KMS-11 (cell line): ENCODE results near the gene TCAF1.
A peak's percentile ranks its signal among the peaks of the same experiment; 100 is the strongest.

ENCODE experiments used
- H2AFZ ChIP-seq: fragments of 200-600 bp; sonication (generic); 2 replicates; pipeline ENCODE4 v1.6.1; 2016; ENCODE audit warnings: antibody characterized with exemption, mixed run types, low read depth
- H3K27ac ChIP-seq: fragments of 200-600 bp; sonication (generic); 2 replicates; pipeline ENCODE4 v1.6.1; 2016; ENCODE audit warnings: mild to moderate bottlenecking, mixed run types
- H3K27me3 ChIP-seq: fragments of 200-600 bp; sonication (generic); 2 replicates; pipeline ENCODE4 v1.6.1; 2017; ENCODE audit warnings: mild to moderate bottlenecking, low read depth, mixed run types, moderate library complexity; ENCODE audit not compliant: insufficient read depth
- H3K36me3 ChIP-seq: fragments of 200-600 bp; sonication (generic); 2 replicates; pipeline ENCODE4 v1.6.1; 2017; ENCODE audit warnings: mild to moderate bottlenecking, mixed run types; ENCODE audit not compliant: insufficient read depth
- H3K4me1 ChIP-seq: fragments of 200-600 bp; sonication (generic); 2 replicates; pipeline ENCODE4 v1.6.1; 2016; ENCODE audit warnings: mild to moderate bottlenecking, low read depth, mixed run types; ENCODE audit not compliant: poor library complexity, severe bottlenecking
- H3K4me2 ChIP-seq: fragments of 200-600 bp; sonication (generic); 2 replicates; pipeline ENCODE4 v1.7.0; 2016; ENCODE audit warnings: mild to moderate bottlenecking, mixed run types
- H3K4me3 ChIP-seq: fragments of 200-600 bp; sonication (generic); IDR thresholded peaks from 2 replicates; pipeline ENCODE4 v1.6.1; 2017; ENCODE audit warnings: low read depth, low read length, mixed read lengths; ENCODE audit not compliant: insufficient read depth
- H3K79me2 ChIP-seq: fragments of 200-600 bp; sonication (generic); 2 replicates; pipeline ENCODE4 v1.6.1; 2016; ENCODE audit warnings: low read depth, mixed run types; ENCODE audit not compliant: insufficient read depth
- H3K9ac ChIP-seq: fragments of 200-600 bp; sonication (generic); 2 replicates; pipeline ENCODE4 v1.6.1; 2016; ENCODE audit warnings: mild to moderate bottlenecking, mixed run types
- H4K20me1 ChIP-seq: fragments of 200-600 bp; sonication (generic); 2 replicates; pipeline ENCODE4 v1.6.1; 2016; ENCODE audit warnings: mild to moderate bottlenecking, mixed run types; ENCODE audit not compliant: insufficient read depth
- CTCF ChIP-seq: fragments of 200-600 bp; sonication (generic); conservative IDR thresholded peaks from 2 replicates; pipeline ENCODE4 v1.6.1; 2017; ENCODE audit warnings: low read depth, mild to moderate bottlenecking, antibody characterized with exemption, low read length, moderate library complexity, mixed read lengths

The TCAF1 gene

GRCh38 chr7:143901668-143902331, at the start of gene TCAF1:
Gene TCAF1, minus strand, starts transcription at chr7:143902176. Its CDS starts 25,568 bp downstream, at chr7:143876608.
- H3K4me3 ChIP-seq, result peak within 1 kb of the TSS; percentile 89
- no peaks in the 10 kb centered on the region for H3K27me3 ChIP-seq
- peak within 1 kb of the TSS; percentile 83 for H3K27ac ChIP-seq
- H3K9ac ChIP-seq, result peak within 1 kb of the TSS; percentile 82
- peaks cover 31% of the 10 kb centered on the region for H3K79me2 ChIP-seq
- H3K4me1 ChIP-seq, result peaks cover 20% of the 10 kb centered on the region
- H2AFZ ChIP-seq, result peak within 1 kb of the TSS; percentile 92
- H4K20me1 ChIP-seq, result no peaks in the 10 kb centered on the region
- TF ChIP-seq CTCF, result peak; percentile 66
- no peaks in the 10 kb centered on the region for H3K36me3 ChIP-seq
- H3K4me2 ChIP-seq, result peak within 1 kb of the TSS; percentile 63

- Histone ChIP-seq H3K27ac (no peak overlapping the region), H4K20me1 (no peaks in the 10 kb centered on the region), H3K4me1 (no peaks in the 10 kb centered on the region), H3K36me3 (no peaks in the 10 kb centered on the region), H3K27me3 (no peaks in the 10 kb centered on the region), H3K4me3 (no peak overlapping the region), H3K4me2 (no peak overlapping the region), H2AFZ (no peak overlapping the region), H3K79me2 (no peaks in the 10 kb centered on the region), H3K9ac (no peak overlapping the region)
- TF ChIP-seq CTCF, result no peak
These were observed 46.8 kb upstream of the TCAF1 start for GRCh38 chr7:143948733-143949132.

GRCh38 chr7:143947111-143947510, 45.1 kb upstream of the TCAF1 start:
- no peaks in the 10 kb centered on the region for H4K20me1 ChIP-seq
- TF ChIP-seq CTCF, result no peak
- no peaks in the 10 kb centered on the region for H3K36me3 ChIP-seq
- no peak overlapping the region for H3K27ac ChIP-seq
- no peak overlapping the region for H3K4me2 ChIP-seq
- H3K4me3 ChIP-seq, result no peak overlapping the region
- H3K79me2 ChIP-seq, result no peaks in the 10 kb centered on the region
- no peaks in the 10 kb centered on the region for H3K4me1 ChIP-seq
- no peak overlapping the region for H2AFZ ChIP-seq
- H3K9ac ChIP-seq, result no peak overlapping the region
- no peaks in the 10 kb centered on the region for H3K27me3 ChIP-seq

- no peak overlapping the region for H3K4me3 ChIP-seq
- TF ChIP-seq CTCF, result no peak
- H3K4me2 ChIP-seq, result no peak overlapping the region
- H4K20me1 ChIP-seq, result no peaks in the 10 kb centered on the region
- H3K36me3 ChIP-seq, result no peaks in the 10 kb centered on the region
- H3K79me2 ChIP-seq, result no peaks in the 10 kb centered on the region
- H3K27me3 ChIP-seq, result no peaks in the 10 kb centered on the region
- no peaks in the 10 kb centered on the region for H3K4me1 ChIP-seq
- no peak overlapping the region for H3K9ac ChIP-seq
- no peak overlapping the region for H2AFZ ChIP-seq
- H3K27ac ChIP-seq, result no peak overlapping the region
These were observed 43.4 kb upstream of the TCAF1 start for GRCh38 chr7:143945423-143945822.
